Measurements from ENCODE around the gene SERPINF2.

DNA sequence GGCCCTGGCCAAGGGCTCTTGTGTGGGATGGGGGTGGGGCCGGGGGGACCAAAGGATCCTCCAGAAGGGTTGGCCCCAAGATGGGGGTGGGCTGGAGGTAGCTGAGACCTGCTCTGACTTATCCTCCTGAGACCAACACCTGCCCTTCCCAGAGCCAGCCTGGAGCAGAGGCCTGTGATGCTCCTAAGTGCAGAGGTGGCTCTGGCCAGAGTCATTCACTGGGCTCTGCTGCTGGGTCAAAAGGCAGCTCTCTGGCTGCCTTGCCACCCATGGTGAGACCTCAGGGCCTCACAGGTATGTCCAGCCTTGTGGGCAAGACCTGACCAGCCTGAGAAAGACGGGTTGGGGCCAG lies 393 bp downstream of the SERPINF2 start:
- TF ChIP-seq, protein P1, sequence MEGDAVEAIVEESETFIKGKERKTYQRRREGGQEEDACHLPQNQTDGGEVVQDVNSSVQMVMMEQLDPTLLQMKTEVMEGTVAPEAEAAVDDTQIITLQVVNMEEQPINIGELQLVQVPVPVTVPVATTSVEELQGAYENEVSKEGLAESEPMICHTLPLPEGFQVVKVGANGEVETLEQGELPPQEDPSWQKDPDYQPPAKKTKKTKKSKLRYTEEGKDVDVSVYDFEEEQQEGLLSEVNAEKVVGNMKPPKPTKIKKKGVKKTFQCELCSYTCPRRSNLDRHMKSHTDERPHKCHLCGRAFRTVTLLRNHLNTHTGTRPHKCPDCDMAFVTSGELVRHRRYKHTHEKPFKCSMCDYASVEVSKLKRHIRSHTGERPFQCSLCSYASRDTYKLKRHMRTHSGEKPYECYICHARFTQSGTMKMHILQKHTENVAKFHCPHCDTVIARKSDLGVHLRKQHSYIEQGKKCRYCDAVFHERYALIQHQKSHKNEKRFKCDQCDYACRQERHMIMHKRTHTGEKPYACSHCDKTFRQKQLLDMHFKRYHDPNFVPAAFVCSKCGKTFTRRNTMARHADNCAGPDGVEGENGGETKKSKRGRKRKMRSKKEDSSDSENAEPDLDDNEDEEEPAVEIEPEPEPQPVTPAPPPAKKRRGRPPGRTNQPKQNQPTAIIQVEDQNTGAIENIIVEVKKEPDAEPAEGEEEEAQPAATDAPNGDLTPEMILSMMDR (IDR thresholded peaks at IDR 0.05) = no peak
- TF ChIP-seq POLR2A (IDR thresholded peaks at IDR 0.05) = no peak
